SK-N-SH (cell line): ENCODE data around the gene ARID1B. TPM values are rescaled to one million over a fixed set of nuclear protein-coding genes. Genes with fewer than 3 reads are reported as not detected.

Experiments used
- CTCF ChIA-PET: fragments of 300-600, 350-600 bp; formaldehyde crosslinking; extraction: SDS; loops from one replicate; lab custom pipeline; 2021; lab: Yijun Ruan, JAX
- POLR2A ChIA-PET: fragments of 350-600 bp; sonication (Branson Sonifier 250); formaldehyde crosslinking; extraction: SDS; loops from one replicate; lab custom pipeline; 2020; ENCODE audit warnings: antibody characterized with exemption, inconsistent platforms; lab: Yijun Ruan, JAX
- DNase-seq: peaks from one replicate; pipeline ENCODE4 v3.0.0; 2012
- H2AFZ ChIP-seq: fragments of 200-600 bp; sonication (generic); 2 replicates; pipeline ENCODE4 v1.8.1; 2016; ENCODE audit warnings: antibody characterized with exemption, mild to moderate bottlenecking, low read depth
- H3F3A ChIP-seq: fragments of 200-600 bp; sonication (generic); replicated peaks from 2 replicates; pipeline ENCODE3; 2016; ENCODE audit warnings: antibody characterized with exemption, mild to moderate bottlenecking; ENCODE audit not compliant: insufficient read depth
- H3K27ac ChIP-seq, 2 experiments: fragments of 200-500 bp in 1 of 2; fragments of 200-600 bp in 1 of 2; sonication (Bioruptor generic) in 1 of 2; sonication (generic), shearing (Covaris generic) in 1 of 2; 2 replicates each; pipeline versions ENCODE4 v1.5.1 to v1.6.1; 2014 to 2016; ENCODE audit warnings: low read depth in 2 of 2, inconsistent platforms in 1 of 2, low read length in 1 of 2, mild to moderate bottlenecking in 1 of 2, mixed read lengths in 1 of 2
- H3K27me3 ChIP-seq: fragments of 200-600 bp; sonication (generic), shearing (Covaris generic); 2 replicates; pipeline ENCODE4 v1.6.1; 2016; ENCODE audit warnings: mixed run types; ENCODE audit not compliant: insufficient read depth
- H3K36me3 ChIP-seq, 2 experiments: fragments of 200-500 bp in 1 of 2; fragments of 200-600 bp in 1 of 2; sonication (Bioruptor generic) in 1 of 2; sonication (generic) in 1 of 2; replicated peaks in 1 of 2; 2 replicates each; pipeline versions ENCODE3 to v1.5.1; 2014 to 2016; ENCODE audit warnings: low read length in 1 of 2, mild to moderate bottlenecking in 1 of 2; ENCODE audit not compliant: insufficient read depth in 2 of 2, control insufficient read depth in 1 of 2
- H3K4me1 ChIP-seq, 2 experiments: fragments of 200-500 bp in 1 of 2; fragments of 200-600 bp in 1 of 2; sonication (Bioruptor generic) in 1 of 2; sonication (generic), shearing (Covaris generic) in 1 of 2; 2 replicates each; pipeline versions ENCODE4 v1.5.1 to v1.6.1; 2014 to 2016; ENCODE audit warnings: low read depth in 1 of 2, low read length in 1 of 2, mixed run types in 1 of 2; ENCODE audit not compliant: insufficient read depth in 2 of 2, control insufficient read depth in 1 of 2
- H3K4me2 ChIP-seq: fragments of 200-600 bp; sonication (generic), shearing (Covaris generic); 2 replicates; pipeline ENCODE4 v1.6.1; 2017; ENCODE audit warnings: mixed run types
- H3K4me3 ChIP-seq, 2 experiments: fragments of 200-500 bp in 1 of 2; fragments of 200-600 bp in 1 of 2; sonication (Bioruptor generic) in 1 of 2; sonication (generic), shearing (Covaris generic) in 1 of 2; 2 replicates each; pipeline versions ENCODE4 v1.5.1 to v1.8.1; 2014 to 2016; ENCODE audit warnings: low read depth in 2 of 2, inconsistent platforms in 1 of 2, low read length in 1 of 2, mild to moderate bottlenecking in 1 of 2, mixed read lengths in 1 of 2, moderate library complexity in 1 of 2
- H3K79me2 ChIP-seq: fragments of 200-600 bp; sonication (generic); 2 replicates; pipeline ENCODE4 v1.8.1; 2017; ENCODE audit warnings: mild to moderate bottlenecking; ENCODE audit not compliant: insufficient read depth
- H3K9ac ChIP-seq: fragments of 200-600 bp; sonication (generic); 2 replicates; pipeline ENCODE4 v1.6.1; 2017; ENCODE audit warnings: mixed run types
- H3K9me2 ChIP-seq: fragments of 200-600 bp; sonication (generic); 2 replicates; pipeline ENCODE4 v1.6.1; 2017; ENCODE audit warnings: mixed run types
- H3K9me3 ChIP-seq: fragments of 200-600 bp; sonication (generic); 2 replicates; pipeline ENCODE4 v1.6.1; 2017; ENCODE audit warnings: mixed run types, mild to moderate bottlenecking, moderate library complexity
- H4K20me1 ChIP-seq: fragments of 200-600 bp; sonication (generic); 2 replicates; pipeline ENCODE4 v1.6.1; 2017; ENCODE audit warnings: mild to moderate bottlenecking, mixed run types; ENCODE audit not compliant: insufficient read depth
- CHD2 ChIP-seq: fragments of 150-350 bp; IDR thresholded peaks from 2 replicates; pipeline ENCODE4 v1.6.1; 2018; ENCODE audit warnings: low read length; ENCODE audit not compliant: partially characterized antibody
- ELF1 ChIP-seq: IDR thresholded peaks from 2 replicates; pipeline ENCODE4 v1.4.0; 2012
- GABPA ChIP-seq: IDR thresholded peaks from 2 replicates; pipeline ENCODE4 v1.4.0; 2012; ENCODE audit warnings: low read depth, mild to moderate bottlenecking
- GATA2 ChIP-seq: sonication (generic); formaldehyde crosslinking; IDR thresholded peaks from 2 replicates; pipeline ENCODE4 v1.5.0; 2020; ENCODE audit warnings: mild to moderate bottlenecking, missing genetic modification reagents
- JUND ChIP-seq: IDR thresholded peaks from 2 replicates; pipeline ENCODE4 v1.4.0; 2012
- MEF2A ChIP-seq: IDR thresholded peaks from 2 replicates; pipeline ENCODE4 v1.4.0; 2012; ENCODE audit warnings: low read depth, borderline replicate concordance
- MXI1 ChIP-seq: IDR thresholded peaks from 2 replicates; pipeline ENCODE4 v1.6.1; 2012; ENCODE audit warnings: mild to moderate bottlenecking, low read depth, low read length, improper control_type of control experiment
- NFIC ChIP-seq: IDR thresholded peaks from 2 replicates; pipeline ENCODE4 v1.4.0; 2012; ENCODE audit warnings: borderline replicate concordance
- NRF1 ChIP-seq: IDR thresholded peaks from 2 replicates; pipeline ENCODE4 v1.6.1; 2012; ENCODE audit warnings: low read depth, mild to moderate bottlenecking, low read length
- POLR2AphosphoS5 ChIP-seq: IDR thresholded peaks from 2 replicates; pipeline ENCODE4 v1.6.1; 2012; ENCODE audit warnings: low read depth, low read length
- RAD21 ChIP-seq: IDR thresholded peaks from 2 replicates; pipeline ENCODE4 v1.6.1; 2012; ENCODE audit warnings: mild to moderate bottlenecking, low read length
- SMC3 ChIP-seq: IDR thresholded peaks from 2 replicates; pipeline ENCODE4 v1.6.1; 2012; ENCODE audit warnings: low read depth, low read length, improper control_type of control experiment
- TCF12 ChIP-seq: IDR thresholded peaks from 2 replicates; pipeline ENCODE4 v1.4.0; 2012
- TEAD4 ChIP-seq: IDR thresholded peaks from 2 replicates; pipeline ENCODE4 v1.4.0; 2012; ENCODE audit warnings: mild to moderate bottlenecking, borderline replicate concordance; ENCODE audit not compliant: insufficient read depth
- WGBS: methylation state at CpG from one replicate; pipeline ENCODE4 v1.1.6; 2017; ENCODE audit warnings: low lambda C conversion rate; 5-methylcytosine and 5-hydroxymethylcytosine counted together
- polyA plus RNA-seq, 3 experiments: library from polyadenylated mRNA; depleted of rRNA; stranded (reverse); fragments of >200 nt; gene quantifications; 2 replicates each; pipeline ENCODE4 v1.2.3, GENCODE V29; 2012
- TF ChIP-seq, protein P1 (sequence below): IDR thresholded peaks from 2 replicates; pipeline ENCODE4 v1.4.0; 2012; ENCODE audit warnings: low read depth, borderline replicate concordance
- TF ChIP-seq, protein P2 (sequence below): fragments of 150-350 bp; IDR thresholded peaks from 2 replicates; pipeline ENCODE4 v1.6.1; 2016; ENCODE audit warnings: mild to moderate bottlenecking, low read depth, low read length
- TF ChIP-seq, protein P3 (sequence below): IDR thresholded peaks from 2 replicates; pipeline ENCODE4 v1.4.0; 2012; ENCODE audit warnings: low read depth, borderline replicate concordance
- TF ChIP-seq, protein P4 (sequence below): IDR thresholded peaks from 2 replicates; pipeline ENCODE4 v1.4.0; 2012; ENCODE audit warnings: low read depth

The ARID1B gene
- polyA plus RNA-seq, 1 of the 3 experiments (the other 2 are of a cell fraction) = 13.6 TPM

DNA sequence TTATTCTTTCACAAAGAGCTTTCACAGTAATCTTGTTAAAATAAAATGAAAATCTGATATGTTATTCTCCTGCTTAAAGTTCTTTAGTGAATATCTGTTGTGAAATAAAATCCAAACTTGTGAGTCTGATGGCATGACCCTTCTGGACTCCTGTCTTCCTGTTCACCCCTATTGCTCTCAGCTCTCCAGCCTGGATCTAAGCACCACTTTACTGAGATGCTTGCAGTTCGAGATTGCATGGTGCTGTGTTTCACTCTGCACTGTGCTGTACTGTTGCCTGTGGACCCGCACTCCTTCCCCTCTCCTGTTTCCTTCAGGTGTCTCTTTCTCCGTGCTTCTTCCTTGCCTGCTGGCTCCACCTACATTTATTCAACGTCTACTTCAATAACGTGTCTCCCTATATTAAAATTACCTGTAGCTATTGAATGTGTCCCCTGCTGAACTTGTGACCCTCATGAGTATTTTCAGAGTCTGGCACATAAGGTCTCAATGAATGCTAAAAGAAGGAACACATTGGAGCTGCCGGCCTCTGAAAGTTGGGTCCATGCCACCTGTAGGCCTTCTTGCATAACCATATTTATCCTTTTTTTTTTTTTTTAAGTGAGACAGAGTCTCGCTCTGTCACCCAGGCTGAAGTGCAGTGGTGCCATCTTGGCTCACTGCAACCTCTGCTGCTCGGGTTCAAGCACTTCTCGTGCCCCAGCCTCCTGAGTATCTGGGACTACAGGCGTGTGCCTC, 100.1 kb downstream of the ARID1B start (continued):
- TF ChIP-seq, protein P1, sequence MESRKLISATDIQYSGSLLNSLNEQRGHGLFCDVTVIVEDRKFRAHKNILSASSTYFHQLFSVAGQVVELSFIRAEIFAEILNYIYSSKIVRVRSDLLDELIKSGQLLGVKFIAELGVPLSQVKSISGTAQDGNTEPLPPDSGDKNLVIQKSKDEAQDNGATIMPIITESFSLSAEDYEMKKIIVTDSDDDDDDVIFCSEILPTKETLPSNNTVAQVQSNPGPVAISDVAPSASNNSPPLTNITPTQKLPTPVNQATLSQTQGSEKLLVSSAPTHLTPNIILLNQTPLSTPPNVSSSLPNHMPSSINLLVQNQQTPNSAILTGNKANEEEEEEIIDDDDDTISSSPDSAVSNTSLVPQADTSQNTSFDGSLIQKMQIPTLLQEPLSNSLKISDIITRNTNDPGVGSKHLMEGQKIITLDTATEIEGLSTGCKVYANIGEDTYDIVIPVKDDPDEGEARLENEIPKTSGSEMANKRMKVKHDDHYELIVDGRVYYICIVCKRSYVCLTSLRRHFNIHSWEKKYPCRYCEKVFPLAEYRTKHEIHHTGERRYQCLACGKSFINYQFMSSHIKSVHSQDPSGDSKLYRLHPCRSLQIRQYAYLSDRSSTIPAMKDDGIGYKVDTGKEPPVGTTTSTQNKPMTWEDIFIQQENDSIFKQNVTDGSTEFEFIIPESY = no peak
- TF ChIP-seq, protein P2, sequence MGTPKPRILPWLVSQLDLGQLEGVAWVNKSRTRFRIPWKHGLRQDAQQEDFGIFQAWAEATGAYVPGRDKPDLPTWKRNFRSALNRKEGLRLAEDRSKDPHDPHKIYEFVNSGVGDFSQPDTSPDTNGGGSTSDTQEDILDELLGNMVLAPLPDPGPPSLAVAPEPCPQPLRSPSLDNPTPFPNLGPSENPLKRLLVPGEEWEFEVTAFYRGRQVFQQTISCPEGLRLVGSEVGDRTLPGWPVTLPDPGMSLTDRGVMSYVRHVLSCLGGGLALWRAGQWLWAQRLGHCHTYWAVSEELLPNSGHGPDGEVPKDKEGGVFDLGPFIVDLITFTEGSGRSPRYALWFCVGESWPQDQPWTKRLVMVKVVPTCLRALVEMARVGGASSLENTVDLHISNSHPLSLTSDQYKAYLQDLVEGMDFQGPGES = no peak
- TF ChIP-seq, all 33 proteins: peak for 0

DNA sequence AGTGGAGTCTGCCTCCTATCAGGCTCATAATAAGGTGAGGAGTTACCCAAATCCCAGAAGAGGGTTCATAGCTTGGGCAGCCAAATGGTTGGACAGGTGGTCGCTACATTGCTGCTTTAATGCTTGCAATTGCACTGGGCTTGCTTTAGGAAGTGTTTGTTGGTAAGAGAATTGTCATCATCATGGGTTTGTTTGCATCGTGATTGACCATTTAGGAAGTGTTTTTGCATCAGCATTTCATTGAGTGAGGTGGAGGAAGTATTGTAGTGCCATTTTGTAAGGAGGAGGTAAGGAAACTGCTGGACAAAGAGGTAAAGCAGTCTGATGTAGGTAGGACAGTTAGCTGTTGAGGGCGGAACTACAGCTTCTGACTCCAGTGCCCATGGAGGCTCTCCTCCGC, 101.5 kb downstream of the ARID1B start:
- WGBS = 94% methylated on average over 4 of the region's 4 CpGs
- POLR2A ChIA-PET = no interaction called here
- no peak overlapping the region for H2AFZ ChIP-seq
- no peak overlapping the region for H3K27ac ChIP-seq
- peaks cover 100% of the 10 kb centered on the region for H3K79me2 ChIP-seq
- TF ChIP-seq JUND (no peak), GABPA (no peak), TEAD4 (no peak), NRF1 (no peak), MEF2A (no peak), GATA2 (CRISPR knock-in tag) (no peak), NFIC (no peak), MXI1 (no peak), SMC3 (no peak), CHD2 (no peak), RAD21 (no peak), TCF12 (no peak), POLR2AphosphoS5 (no peak), ELF1 (no peak)
- TF ChIP-seq, protein P3, sequence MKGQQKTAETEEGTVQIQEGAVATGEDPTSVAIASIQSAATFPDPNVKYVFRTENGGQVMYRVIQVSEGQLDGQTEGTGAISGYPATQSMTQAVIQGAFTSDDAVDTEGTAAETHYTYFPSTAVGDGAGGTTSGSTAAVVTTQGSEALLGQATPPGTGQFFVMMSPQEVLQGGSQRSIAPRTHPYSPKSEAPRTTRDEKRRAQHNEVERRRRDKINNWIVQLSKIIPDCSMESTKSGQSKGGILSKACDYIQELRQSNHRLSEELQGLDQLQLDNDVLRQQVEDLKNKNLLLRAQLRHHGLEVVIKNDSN = no peak
- TF ChIP-seq, protein P2 = no peak
- TF ChIP-seq, protein P4, sequence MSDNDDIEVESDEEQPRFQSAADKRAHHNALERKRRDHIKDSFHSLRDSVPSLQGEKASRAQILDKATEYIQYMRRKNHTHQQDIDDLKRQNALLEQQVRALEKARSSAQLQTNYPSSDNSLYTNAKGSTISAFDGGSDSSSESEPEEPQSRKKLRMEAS = no peak
- TF ChIP-seq, protein P1 = no peak
- H3K27me3 ChIP-seq = no peaks in the 10 kb centered on the region
- CTCF ChIA-PET = no interaction called here
- peaks cover 98% of the 10 kb centered on the region for H4K20me1 ChIP-seq
- H3K4me3 ChIP-seq = no peak overlapping the region
- H3K4me2 ChIP-seq = no peak overlapping the region
- H3K36me3 ChIP-seq = peaks cover 0 to 3% of the 10 kb centered on the region in 2 experiments
- no peaks in the 10 kb centered on the region for H3F3A ChIP-seq
- H3K9ac ChIP-seq = no peak overlapping the region
- no peak for DNase-seq
- peaks cover 0 to 12% of the 10 kb centered on the region in 2 experiments; a peak in 1 of 4 replicates for H3K4me1 ChIP-seq
- H3K9me2 ChIP-seq = no peaks in the 10 kb centered on the region
- no peaks in the 10 kb centered on the region for H3K9me3 ChIP-seq
